UCSD-AML1 (cell line): ENCODE results near the gene TMEM44.
"Not testable (repeated sequence)": the region's sequence is repeated elsewhere in the genome, so short reads cannot be mapped to it uniquely, and the experiment has no call there.

Source experiments
- DNase-seq: peaks from one replicate; lab custom pipeline; 2025; ENCODE audit not compliant: unreplicated experiment; lab: John Stamatoyannopoulos, UW

The TMEM44 gene

DNA sequence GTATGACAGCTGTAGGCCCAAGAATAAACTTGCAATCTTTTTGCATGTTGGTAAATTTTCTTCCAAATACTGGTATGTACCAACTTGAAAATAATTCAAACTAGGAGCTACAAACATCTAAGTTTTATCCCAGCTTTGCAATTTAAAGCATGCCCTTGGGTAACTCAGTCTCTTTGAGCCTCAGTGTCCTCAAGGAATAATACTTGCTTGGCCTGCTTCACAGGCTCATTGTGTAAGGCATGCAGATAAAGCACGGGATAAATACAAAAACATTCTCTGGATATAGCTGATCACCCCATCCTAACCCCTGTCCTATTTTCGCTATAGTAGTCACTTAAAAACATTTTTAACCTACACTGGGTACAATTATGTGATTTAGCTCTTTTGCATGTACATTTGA is 9.6 kb upstream of the TMEM44 start:
- DNase-seq: no peak

DNA sequence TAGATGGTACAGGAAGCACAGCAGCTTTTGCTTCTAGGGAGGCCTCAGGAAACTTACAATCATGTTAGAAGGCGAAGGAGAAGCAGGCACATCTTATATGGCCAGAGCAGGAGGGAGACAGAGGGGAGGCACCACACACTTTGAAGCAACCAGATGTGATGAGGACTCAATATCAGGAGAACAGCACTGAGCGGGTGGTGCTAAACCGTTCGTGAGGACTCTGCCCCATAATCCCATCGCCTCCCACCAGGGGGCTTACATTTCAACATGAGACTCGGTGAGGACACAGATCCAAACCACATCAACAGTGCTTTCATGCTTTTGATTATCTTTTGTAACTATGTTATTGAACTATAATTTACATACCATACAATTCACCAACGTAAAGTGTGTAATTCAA is 7.6 kb upstream of the TMEM44 start:
- DNase-seq: peak; percentile 28

DNA sequence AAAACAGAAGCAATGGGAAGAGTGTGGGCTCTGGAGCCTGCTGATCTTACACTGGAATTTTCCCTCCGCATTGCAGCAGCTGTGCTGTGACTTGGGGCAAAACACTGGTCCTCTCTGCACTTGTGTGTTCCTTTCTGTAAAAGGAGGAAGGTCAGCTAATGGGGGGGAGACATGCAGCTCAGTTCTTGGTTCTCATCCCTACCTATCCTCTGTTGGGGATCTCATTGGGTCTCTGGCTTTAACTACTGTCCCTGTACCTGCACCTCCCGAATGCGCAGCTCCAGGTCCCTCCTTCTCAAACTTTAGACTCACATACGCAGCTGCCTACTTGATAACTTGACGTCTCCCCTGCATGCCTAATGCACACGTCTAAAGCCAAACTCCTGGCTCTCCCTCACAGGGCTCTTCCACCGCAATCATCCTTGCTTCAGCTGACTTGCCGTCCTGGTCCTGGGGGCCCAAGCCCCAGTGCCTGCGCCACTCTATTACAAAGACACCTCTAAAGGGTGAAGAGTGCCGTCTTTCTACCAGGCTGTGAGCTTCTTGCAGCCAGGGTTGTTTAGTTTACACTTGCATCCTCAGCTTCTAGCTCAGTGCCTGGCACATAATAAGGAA is 5.9 kb upstream of the TMEM44 start:
- no peak for DNase-seq

DNA sequence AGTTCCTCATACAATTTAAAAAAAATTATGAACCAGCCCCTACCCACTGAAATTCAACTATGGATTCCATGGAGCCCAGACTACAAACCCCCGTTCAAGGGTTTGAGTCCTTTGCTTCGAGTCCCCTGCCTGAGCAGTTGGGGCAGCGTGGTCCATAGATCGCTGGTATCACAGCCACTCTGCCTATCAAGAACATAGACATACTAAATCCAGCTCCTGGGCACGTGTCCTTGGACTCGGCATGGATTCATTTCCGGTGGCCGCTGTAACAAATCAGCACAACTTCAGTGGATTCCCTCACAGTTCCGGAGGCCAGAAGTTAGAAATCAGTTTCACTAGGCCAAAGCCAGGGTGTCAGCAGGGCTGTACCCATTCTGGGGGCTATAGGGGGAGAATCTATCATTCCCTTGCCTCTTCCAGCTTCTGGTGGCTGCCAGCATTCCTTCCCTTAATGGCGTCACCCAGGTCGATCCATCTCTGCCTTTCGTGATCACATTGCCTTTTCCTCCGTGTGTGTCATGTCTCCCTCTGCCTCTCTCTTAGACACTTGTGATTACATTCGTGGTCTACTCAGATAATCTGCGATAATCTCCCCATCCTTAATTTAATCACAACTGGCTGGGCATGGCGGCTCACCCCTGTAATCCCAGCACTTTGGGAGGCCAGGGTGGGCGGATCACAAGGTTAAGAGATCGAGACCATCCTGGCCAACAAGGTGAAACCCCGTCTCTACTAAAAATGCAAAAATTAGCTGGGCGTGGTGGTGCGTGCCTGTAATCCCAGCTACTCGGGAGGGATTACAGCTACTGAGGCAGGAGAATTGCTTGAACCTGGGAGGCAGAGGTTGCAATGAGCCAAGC is 4.6 kb upstream of the TMEM44 start:
- DNase-seq: no peak

DNA sequence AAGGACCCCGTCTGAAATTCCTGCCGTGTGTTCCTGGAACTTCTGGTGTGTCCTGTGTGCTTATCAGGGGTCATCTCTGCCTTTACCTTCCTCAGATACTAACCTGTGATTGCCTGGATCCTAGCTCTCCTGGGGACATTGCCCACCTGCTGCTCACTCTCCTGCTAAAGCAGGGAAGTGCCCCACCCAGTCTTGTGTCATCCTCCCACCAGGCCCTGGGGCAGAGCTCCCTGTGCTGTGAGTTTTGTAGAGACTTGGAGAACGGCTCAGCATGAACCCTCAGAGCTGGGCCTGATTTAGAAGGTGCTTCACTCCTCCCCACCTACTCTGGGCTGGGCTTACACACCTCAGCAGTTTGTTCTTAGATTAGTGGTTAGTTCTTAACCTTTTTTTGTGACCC is 3.8 kb upstream of the TMEM44 start:
- DNase-seq: no peak

DNA sequence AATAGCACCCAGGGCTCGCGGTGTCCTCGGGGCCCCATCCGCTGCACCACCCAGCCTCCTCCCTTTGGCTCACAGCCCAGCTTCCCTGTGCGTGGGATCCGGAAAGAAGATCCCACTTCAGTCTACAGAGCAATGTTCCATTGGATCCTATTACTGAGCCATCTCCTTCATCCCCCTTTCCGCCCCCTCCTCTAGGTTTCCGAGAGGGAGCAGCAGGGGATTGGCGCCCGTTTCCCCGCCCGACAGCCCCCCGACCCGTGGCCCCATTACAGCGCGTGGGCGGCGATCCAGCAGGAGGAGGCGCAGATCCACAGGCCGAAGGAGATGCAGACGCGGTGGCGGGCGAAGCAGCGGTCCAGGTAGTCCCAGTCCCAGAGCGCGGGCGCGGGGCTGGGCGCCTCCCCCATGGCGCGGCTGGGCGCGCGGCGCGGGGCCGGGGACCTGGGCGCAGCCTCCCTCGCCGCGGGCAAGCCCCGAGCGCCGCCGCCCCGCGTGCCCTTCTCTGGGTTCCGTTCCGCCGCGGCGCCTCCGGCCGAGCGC is 340 bp downstream of the TMEM44 start:
- DNase-seq: no peak

DNA sequence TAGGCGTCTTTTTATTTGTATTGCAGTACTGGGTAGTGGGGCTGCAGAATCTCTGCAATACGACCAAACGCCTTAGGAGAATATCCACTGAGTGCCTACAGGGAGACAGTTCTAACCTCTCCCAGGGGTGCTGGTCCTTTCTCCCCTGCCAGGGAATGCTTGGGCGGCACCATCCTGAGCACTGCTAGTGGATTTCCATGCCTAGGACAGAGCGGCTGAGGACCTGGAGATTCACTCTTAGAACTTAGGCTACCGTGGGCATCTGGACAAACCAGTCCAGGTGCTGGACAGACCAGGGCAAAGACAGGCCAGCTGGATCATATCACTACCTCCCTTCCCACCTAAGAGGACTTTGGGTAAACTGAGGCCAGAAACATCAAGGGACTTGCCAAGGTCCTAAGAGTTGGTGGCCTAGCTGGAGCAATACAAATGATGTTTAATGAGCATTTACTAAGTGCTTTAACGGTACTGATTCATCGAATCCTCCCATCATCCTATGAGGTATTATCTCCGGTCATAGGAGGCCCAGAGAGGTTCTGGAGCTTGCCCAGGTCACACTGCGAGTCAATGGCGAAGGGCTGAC is 902 bp downstream of the TMEM44 start:
- no peak for DNase-seq

DNA sequence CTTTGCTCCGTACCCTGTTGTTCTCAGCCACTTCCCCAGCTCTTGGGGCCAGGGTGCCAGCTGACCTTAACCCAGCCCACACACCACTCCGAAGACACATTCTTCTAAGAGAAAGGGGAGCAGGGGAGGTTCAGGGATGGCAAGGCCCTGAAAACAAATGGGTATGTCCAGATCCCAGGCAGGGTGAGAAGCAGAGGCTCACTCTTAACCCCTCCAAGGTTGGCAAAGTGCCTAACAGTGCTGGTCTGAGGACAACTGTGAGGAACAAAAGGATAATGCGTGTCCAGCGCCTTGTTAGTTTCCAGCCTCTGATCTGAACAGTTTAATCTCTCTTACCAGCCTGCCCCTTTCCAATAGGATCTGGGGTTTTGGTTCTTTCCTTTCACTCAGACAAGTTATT is 1.5 kb downstream of the TMEM44 start:
- DNase-seq: no peak

DNA sequence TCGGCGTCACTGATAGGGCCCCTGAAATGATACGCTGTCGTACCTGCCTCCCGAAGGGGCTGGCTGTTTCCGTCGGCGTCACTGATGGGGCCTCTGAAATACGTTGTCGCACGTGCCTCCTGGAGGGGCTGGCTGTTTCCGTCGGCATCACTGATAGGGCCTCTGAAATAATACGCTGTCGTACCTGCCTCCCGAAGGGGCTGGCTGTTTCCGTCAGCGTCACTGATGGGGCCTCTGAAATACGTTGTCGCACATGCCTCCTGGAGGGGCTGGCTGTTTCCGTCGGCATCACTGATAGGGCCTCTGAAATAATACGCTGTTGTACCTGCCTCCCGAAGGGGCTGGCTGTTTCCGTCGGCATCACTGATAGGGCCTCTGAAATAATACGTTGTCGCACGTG is 2.5 kb downstream of the TMEM44 start:
- not testable (repeated sequence) for DNase-seq

DNA sequence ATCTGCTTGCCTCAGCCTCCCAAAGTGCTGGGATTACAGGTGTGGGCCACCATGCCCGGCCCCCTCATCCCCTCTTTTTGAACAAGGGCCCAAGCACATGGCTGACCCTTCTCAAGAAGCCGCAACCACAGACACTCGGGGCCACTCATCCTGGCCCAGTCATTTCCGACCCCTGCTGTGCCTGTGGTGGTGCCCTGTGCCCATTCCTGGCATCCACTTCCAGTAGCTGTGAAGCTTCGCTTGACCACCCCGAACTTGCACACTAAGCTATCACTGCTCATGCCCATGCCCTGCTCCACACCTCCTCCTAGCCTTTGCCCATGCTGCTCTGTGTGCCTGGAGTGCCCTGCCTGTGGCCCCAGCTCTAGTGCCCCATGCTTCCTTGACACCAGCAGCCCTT is 8.3 kb downstream of the TMEM44 start:
- DNase-seq: no peak

DNA sequence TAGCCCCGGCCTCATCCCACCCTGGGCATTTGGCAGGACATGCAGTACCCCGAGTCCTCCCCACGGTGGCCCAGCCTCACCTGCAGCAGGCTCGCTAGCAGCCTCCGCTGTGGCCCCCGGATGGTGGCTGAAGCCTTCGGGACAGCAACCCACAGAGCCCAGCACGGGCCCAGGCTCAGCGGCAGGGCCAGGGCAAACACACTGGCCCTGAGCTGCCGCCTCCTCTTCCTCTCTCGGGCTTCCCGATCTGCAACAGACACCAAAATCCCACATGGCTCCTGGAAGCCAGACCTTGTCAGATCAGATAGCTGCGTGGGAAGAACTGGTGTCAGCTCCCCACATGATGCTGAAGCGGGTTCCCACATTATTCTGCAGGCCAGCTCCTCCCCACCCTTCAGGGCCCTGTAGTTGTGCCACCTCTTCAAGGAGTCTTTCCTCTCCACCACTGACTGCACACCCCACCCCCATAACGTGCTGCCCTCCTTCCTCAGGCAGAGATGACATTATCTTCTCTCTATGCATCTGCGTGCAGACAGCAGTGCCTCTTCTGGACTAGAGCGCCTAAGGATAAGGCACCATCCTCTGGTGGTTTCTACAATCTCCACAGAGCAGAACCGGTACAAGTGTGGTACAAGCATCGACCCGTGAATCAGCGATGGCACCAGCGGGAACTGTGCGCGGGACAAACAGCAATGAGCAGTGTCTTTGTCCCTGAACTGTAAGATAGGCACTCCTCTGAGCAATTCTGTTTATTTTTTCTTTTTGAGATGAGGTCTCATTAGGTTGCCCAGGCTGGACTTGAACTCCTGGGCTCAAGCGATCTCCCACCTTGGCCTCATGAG is 9.5 kb downstream of the TMEM44 start:
- no peak for DNase-seq

DNA sequence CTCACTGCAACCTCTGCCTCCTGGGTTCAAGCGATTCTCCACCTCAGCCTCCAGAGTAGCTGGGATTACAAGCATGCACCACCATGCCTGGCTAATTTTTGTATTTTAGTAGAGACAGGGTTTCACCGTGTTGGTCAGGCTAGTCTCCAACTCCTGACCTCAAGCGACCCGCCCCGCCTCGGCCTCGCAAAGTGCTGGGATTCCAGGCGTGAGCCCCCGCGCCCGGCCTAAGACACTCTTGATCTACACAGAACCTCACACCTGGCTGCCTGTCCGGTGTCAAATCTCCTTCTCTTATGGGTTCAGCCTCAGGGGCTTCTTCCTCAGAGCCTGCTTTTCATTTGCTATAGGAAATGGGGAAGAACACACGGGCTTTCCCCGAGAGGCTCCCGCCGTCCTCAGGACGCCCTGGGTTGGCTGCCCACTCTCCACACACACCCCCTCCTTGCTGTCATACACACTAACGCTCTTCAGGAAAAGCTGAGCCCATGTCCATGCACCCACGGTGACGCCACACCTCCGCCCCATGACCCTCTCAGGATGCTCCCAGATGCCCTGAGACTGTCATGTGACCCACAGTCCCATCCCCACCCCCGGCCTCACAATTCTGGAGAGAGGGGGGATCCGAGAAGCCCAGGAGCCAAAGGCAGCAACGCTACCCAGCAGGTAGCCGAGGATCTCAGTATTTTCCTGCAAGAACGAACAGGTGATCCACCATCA is 10.4 kb downstream of the TMEM44 start:
- DNase-seq: no peak

DNA sequence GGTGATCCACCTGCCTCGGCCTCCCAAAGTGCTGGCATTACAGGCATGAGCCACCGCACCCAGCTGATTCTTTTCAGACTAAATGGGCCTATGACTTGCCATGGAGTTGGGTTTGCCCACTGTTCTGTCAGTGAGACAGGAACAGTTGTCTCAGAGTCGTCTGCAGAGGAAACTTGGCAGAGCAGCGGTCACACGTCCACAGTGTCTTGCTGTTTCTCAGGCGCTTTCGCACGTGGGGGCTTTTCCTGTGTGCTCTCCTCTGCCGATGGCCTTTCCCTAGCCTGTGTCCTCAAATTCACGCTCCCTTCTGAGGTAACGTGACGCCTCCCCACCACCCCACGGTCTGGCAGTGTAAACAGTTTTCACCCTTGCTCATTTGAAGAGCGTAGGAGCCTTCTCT is 11.3 kb downstream of the TMEM44 start:
- no peak for DNase-seq

DNA sequence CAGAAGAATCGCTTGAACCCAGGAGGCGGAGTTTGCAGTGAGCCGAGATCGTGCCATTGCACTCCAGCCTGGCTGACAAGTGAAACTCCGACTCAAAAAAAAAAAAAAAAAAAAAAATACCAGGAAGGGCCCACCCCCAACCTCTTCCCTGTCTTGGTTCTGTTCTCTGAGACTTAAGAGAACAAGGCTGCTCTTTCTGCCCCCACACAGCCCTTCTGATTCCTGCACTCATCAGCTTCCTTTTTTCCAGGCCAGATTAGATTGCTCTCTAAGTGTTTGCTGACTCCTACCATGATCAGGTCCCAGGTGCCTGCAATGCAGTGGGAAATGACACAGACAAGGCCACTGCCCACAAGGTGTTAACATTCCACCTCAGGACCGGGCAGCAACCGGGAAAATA is 13.0 kb downstream of the TMEM44 start:
- DNase-seq: no peak

DNA sequence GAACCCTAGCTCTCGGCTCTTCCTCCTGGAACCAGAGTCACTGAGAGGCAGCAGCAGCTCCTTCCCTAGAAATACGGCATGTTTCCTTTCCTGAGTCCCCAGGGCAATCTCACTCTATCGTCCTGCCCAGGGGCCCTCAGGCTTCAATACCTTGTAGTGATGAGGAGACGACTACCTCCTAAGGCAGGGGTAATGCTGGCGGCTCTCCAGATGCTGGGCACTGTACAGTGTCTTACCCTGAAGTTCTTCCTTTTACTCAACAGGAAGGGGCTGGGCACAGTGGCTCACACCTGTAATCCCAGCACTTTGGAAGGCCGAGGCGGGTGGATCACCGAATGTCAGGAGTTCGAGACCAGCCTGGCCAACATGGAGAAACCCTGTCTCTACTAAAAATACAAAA is 13.5 kb downstream of the TMEM44 start:
- DNase-seq: no peak

DNA sequence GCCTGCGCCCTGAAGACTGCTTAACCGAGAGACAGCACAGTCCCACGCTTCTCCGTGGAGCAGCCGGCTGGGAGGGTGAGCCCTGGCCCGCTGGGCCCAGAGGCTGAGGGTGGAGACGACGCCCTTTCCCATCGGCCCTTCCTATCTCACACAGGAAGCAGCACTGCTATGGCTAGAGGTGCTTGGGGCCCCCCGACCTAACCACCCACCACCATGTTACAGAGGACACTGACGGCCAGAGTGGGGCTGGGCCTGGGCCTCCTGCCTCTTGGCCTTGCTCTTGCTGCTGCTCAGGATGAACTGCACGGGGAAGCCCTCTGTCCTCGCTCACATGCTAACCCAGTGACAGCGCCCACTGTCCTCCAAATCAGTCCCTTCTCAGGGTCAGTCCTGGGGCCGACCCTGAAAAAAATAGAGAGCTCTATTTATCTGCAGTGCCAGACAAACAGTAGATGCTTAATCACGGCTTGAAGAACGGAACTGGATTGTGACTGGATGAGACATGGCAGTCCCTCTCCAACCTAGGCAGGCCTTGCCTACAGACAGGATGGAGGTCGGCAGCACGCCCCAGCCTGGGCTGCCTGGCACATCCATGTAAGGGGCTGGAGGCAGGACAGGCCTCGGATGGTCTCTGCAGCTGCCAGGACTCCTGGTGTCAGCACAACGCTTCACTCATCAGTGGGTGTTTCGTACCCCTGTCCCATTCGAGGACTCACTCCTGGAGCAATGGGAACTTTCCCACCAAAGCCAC is 14.2 kb downstream of the TMEM44 start:
- DNase-seq: no peak

DNA sequence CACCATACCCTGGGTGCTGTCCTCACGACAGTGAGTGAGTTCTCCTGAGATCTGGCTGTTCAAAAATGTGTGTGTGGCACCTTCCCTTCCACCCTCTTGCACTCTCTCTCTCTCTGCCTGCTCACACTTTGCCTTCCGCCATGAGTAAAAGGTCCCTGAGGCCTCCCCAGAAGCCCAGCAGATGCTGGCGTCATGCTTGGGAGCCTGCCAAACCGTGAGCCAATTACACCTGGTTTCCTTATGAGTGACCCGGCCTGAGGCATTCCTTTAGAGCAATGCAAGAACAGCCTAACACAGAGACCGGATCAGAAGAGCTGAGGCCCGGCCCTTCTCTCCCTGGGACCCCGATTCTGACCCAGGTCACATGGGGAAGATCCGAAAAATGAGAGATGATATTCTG is 15.4 kb downstream of the TMEM44 start:
- no peak for DNase-seq

DNA sequence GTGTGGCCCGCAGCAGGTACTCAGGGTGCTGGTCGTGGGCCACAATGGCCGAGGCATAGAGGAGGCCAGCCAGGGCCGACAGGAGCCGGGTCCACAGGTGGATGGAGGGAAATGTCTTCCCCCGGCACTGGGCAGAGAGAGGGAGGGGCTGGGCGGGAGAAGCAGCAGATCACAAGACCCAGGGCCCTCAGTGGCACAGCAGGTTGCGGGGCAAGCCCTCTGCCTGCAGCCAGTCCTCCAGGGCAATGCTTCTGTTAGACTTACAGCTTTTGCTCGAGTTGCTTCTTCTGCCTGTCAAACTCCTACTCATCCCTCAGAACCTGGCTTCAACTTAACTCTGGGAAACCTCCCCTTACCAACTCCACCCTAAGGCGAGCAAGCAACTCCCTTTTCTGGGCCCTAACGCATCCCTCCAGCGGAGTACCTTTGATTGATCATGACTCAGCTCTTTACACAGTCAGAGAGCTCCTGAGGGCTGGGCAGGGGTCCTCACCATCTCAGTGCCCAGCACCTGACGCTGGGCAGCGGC is 16.0 kb downstream of the TMEM44 start:
- DNase-seq: no peak

DNA sequence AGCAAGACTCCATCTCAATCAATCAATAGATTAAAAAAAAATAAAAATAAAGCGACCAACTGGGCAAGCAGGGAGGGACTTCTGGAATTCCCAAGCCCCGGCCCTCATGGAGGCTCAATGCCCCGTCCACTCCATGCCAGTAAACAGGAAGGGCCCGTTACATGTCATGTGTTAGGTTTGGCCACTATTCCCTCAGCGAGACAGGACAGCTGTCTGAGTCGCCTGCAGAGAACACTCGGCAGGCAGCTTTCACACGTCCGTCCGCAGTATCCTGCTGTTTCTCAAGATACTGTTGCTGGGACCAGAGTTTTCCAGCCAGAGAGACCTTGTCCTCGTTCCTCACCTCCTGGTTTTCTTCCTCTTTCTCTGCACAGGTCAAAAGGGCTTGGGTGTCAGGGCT is 18.0 kb downstream of the TMEM44 start:
- DNase-seq: no peak

DNA sequence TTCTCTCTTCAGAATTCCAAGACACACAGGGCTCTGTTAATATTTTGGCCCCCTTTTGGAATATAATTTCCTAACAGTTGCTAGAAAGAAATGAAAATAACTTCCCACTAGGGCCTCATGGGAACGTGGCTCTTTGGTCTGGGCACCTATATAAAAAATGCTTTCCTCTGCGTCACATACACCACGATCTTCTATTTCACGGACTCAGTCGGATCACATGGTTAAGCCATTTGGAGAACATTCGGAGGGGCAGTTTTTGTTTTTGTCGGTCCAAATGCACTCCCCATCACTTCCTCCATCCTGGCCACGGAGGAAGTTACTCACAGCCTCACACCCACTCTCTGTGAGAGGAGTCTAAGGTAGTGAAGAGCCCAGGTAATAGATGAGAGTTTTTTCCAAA is 21.0 kb downstream of the TMEM44 start:
- DNase-seq: no peak
